Hepatocyte (in vitro differentiated cells): ENCODE data around the gene OSBPL10.

Experiments used
- CTCF ChIP-seq: fragments of 200-600 bp; sonication (generic); IDR thresholded peaks from 2 replicates; pipeline ENCODE4 v1.5.1; 2016; ENCODE audit warnings: antibody characterized with exemption, mild to moderate bottlenecking; ENCODE audit not compliant: poor library complexity
- EZH2 ChIP-seq: fragments of 200-600 bp; sonication (generic); IDR thresholded peaks from 2 replicates; pipeline ENCODE4 v1.6.1; 2016; ENCODE audit warnings: antibody characterized with exemption, mild to moderate bottlenecking, borderline replicate concordance

- no peak for TF ChIP-seq EZH2
- TF ChIP-seq CTCF: no peak
Measured at GRCh38 chr3:31767920-31768319, 213.1 kb downstream of the OSBPL10 start.
